Activated naive CD8-positive, alpha-beta T cell treated with anti-CD3 and anti-CD28 coated beads, Interleukin-2, amount 50 U/mL, for 16 hours (primary cell): Measurements from ENCODE around the gene SMYD3.
"Not testable (repeated sequence)": the region's sequence is repeated elsewhere in the genome, so short reads cannot be mapped to it uniquely, and the experiment has no call there.

ENCODE experiments used
- DNase-seq: peaks from one replicate; pipeline ENCODE4 v3.0.0-alpha.2; 2020; ENCODE audit warnings: low read depth, low spot score

Gene SMYD3

DNA sequence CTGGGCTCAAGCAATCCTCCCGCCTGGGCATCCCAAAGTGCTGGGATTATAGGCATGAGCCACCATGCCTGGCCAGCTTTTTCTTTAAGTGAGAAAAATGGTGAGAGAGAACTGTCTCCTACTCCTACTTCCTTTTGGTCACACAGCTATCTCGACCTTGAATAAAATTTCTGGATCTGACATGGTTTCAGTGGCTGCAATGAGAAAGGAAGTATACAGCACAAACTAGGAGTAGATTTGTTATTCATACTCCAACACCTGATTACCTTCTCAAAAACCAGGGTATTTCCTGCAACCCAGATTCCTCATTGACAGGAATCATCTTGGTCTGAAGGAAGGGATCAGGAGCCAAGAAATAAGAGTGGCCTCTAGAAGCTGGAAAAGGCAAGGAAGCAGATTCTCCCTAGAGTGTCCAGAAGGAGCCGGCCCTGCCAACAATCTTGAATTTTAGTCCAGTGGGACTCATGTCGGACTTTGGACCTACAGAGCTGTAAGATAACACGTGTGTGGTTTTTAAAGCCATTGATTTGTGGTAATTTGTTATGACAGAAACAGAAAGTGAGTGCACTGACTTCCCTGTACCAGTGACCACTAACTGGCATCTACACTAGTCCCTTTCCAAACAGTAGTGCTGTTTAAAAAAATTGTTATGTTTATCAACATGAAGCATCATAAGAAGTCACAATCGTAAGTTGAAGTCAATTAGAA lies 516.6 kb downstream of the SMYD3 start:
- DNase-seq = no peak

- no peak for DNase-seq
These were observed 518.5 kb downstream of the SMYD3 start for GRCh38 chr1:245988393-245989078.

GRCh38 chr1:245987997-245988392 lies 519.1 kb downstream of the SMYD3 start:
- no peak for DNase-seq

- DNase-seq = no peak
These were observed 519.5 kb downstream of the SMYD3 start for GRCh38 chr1:245987577-245987976.

DNA sequence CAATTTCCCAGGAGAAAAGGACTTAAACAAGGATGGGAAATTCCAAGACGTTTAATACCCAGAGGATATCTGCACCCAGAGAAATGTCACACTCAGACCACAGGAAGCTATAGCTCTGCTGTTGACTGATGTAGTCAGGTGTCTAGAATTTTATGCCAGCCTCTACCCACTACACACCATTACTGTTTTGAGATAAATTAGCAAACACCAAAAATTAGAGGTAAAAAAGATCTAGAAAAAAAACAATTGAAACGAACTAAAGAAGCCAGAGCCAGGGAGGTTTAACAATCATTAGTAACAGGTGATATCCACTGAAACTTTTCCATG lies 519.9 kb downstream of the SMYD3 start:
- DNase-seq = no peak

DNA sequence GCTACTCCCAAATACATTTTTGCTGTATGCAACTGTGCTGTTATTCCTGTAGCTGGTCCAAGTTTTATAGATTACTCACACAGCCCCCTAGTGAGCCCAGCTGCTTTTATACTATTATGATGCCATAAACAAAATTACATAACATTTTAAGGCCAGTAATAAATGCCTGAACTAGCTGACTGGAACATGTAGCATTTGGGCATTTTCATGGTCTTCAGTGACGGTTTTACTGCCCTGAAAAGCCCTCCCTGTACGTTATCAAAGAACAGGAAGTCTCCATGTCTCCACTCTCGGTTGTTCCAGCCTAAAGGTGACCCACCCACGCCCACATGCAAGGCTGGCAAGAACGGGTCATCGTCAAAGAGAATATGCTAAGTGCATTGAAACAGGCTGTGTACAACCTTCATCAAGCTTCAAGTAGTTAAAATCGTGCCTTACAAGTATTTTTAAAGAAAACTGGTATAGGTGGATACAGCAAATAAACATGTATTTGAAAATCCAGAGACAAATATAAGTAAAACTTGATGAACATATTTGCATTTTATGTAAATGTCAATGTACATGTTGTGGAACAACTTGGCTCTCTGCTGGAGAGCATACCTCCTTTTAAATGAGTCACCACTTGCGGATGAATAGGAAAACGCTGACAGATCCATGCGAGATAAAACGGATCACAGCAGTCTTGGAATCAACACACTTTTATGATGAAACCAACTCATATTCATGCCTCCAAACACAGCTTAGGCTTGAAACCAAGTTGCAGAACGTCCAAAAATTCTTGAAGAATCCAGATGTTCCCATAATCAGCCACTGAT lies 520.5 kb downstream of the SMYD3 start:
- DNase-seq = no peak

- DNase-seq = no peak
These were observed 522.5 kb downstream of the SMYD3 start for GRCh38 chr1:245984390-245985155.

GRCh38 chr1:245983294-245983967 lies 523.6 kb downstream of the SMYD3 start:
- DNase-seq = no peak

DNA sequence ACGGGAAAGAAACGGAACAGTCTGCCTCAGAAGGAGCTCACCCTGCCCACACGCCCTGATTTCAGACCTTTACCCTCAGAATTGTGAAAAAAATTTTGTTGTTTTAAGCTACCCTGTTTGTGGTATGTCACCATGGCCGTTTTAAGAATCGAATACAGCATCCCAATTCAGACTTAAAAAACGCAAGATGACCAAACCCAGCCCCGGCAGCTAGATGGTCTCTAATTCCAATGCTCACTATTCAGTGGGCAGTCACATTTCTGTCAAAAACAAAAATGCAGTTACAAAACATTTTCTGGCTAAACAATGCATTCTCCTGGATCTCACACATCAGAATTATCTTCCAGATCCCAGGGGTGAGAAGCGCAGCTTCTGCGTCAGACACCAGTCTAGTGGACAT lies 527.5 kb downstream of the SMYD3 start:
- DNase-seq = no peak

DNA sequence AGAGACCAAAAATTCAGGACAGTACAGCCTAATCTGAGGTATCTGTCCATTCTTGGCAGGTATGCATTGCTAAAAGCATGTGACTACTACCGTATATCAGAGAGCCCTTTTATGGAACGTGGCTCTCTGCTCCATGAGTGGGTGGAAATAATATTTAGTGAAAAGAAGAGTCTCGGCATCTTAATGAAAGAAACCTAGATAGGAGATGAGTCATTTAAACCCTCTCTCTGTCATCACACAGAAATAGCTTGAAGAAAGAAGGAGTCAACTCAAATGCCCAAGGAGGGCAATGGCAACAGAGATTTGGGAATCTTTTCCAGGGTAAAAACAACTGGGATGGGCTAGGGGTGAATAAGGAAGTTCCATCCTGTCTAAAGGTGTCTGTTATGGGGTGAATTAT lies 528.2 kb downstream of the SMYD3 start:
- no peak for DNase-seq

GRCh38 chr1:245972476-245972875 lies 534.6 kb downstream of the SMYD3 start:
- DNase-seq = no peak

DNA sequence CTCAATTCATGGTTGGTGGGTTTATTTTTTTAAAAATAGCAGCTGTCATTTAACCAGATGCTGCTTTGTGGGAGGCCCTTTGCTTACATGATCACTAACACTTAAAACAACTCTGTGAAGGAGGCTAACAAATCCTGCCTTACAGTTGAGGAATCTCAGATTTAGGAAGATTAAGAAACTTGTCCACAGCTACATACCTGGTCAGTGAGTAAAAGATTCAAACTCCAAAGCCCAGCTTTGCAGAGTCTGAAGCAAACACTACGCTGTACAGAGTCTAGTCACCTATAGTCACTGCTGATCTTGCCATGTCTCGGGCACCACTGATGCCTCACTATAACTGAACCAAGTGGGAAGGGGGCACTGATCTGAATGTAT lies 535.4 kb downstream of the SMYD3 start:
- DNase-seq = no peak

DNA sequence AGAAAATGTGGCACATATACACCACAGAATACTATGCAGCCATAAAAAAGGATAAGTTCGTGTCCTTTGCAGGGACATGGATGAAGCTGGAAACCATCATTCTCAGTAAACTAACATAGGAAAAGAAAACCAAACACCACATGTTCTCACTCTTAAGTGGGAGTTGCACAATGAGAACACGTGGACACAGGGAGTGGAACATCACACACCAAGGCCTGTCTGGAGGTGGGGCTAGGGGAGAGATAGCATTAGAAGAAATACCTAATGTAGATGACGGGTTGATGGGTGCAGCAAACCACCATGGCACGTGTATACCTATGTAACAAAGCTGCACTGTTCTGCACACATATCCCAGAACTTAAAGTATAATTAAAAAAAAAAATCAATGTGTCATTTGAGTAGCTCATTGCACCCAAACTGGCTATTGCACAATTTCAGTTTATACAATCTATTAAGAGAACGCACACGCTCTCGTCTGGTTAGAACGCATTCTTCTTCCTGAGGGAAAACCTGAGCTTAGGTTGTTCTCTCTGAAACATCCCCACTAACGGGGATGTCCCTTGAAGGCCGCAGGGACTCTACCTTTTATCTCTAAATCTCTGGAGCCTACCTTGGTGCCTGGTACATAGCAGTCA lies 535.9 kb downstream of the SMYD3 start:
- not testable (repeated sequence) for DNase-seq

DNA sequence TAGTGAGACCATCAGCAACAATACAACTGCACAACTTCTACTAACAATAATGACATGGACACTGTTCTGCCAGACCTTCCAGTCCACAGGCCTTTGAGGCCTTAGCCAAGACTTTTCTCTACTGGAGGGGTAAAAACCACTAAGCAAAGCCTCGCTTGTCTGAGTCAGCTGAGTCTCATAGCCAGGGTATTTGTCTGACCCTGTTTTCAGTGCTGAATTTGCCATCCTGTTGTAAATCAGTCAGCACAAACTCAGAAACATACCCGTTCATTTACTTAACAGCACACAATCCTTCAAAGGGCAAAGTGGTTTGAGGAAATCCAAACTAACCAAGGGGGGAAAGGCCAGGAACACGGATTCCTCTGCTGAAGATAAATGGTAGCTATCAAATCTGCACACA lies 537.8 kb downstream of the SMYD3 start:
- DNase-seq = no peak

DNA sequence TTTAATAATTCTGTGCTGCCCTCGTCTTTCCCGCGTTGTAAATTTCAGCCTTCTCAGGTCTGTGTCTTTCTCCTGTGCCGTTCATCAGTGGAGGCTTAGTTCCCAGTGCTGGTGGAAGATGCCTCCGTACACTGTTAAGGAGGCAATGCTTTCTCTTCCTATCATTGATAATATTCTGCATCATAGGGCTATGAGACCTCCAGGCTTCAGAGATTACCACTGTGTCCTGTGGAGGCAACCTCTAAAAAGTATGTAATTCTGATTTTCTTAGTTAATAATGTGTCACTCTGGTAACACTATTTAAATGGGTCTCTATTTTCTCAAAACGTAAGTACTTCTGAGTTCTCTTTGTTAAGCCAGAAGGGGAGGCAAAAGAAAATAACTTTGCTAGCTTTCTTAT lies 538.3 kb downstream of the SMYD3 start:
- DNase-seq = no peak

- no peak for DNase-seq
These were observed 541.7 kb downstream of the SMYD3 start for GRCh38 chr1:245965398-245965797.

DNA sequence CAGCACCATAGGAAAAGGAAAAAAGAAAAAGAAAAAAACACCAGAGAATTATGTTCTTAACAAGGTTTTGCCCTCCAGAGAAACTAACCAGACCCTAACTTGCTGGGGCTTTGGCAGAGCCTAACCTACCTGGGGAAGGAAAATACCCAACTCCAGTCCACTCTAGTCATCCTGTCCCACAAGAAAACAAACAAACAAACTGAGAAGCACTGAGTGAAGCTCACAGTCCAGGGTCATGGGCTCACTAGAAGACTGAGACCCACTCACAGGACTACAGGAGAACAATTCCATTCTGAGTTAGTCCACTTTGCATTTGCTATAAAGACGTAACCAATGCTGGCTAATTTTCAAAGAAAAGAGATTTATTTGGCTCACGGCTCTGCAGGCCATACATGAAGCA lies 543.4 kb downstream of the SMYD3 start:
- DNase-seq = no peak

DNA sequence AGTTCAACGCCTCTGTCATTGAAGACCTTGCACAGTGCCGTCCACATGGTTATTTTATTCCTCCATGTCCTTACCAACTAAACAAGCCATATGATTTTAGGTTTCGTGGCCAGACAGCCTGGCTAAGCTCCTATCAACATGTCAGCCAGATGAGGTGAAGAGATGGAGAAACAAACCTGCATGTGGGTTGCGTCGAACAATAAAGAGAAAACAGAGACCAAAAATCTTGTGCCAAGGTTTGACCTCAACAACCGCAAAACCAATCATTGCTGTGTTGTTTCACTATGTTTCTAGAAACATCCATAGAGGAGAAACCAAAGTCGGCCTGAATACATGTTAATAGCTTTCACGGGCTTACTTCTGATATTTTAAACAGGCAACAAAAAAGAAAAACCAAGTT lies 544.6 kb downstream of the SMYD3 start:
- DNase-seq = no peak

DNA sequence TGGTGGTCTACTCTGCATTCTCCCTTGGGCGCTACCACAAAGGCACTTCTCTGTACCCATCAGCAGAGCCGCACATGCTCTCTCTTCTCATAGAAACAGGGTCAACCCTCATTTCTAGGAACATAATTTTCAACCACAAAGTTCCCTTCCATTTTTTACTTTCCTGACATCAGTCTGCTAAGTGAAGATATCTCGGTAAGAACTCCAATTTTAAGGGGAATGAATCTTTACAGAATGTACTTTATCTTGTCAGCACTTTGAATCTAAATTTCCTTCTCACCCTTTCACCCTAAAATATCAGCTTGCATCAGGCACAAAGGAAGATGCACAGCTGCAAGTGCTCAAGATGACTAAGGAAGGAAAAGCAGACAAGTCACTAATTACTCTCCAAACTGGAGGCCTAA lies 545.9 kb downstream of the SMYD3 start:
- DNase-seq = no peak

- DNase-seq = no peak
These were observed 546.9 kb downstream of the SMYD3 start for GRCh38 chr1:245960171-245960570.

GRCh38 chr1:245958016-245958415 lies 549.1 kb downstream of the SMYD3 start:
- no peak for DNase-seq
